PC-3 (cell line): ENCODE results near the gene MYH7. TPM values are rescaled to one million over a fixed set of nuclear protein-coding genes. Genes with fewer than 3 reads are reported as not detected.

Experiments used
- ATAC-seq: fragments of 200-7000 bp; cut with Tn5 transposase; 2 replicates; pipeline ENCODE4 v1.9.1; 2020; ENCODE audit warnings: mild to moderate bottlenecking, moderate library complexity
- BruUV-seq: library from RNA; stranded (reverse); fragments of 400-500 nt; replicated peaks from 2 replicates; lab custom pipeline; 2021; lab: Mats Ljungman, UMichigan
- CTCF ChIA-PET: fragments of 300-600 bp; sonication (Branson Sonifier 250); formaldehyde crosslinking; loops from one replicate; lab custom pipeline; 2022; ENCODE audit warnings: antibody characterized with exemption; lab: Charles Lee
- POLR2A ChIA-PET: fragments of 300-600 bp; sonication (Branson Sonifier 250); formaldehyde crosslinking; loops from one replicate; lab custom pipeline; 2022; ENCODE audit warnings: antibody characterized with exemption; ENCODE audit not compliant: unreplicated experiment; lab: Charles Lee
- DNase-seq: peaks from one replicate; pipeline ENCODE4 v3.0.0-alpha.2; 2015
- H2AFZ ChIP-seq: fragments of 300-600 bp; sonication (generic); 2 replicates; pipeline ENCODE4 v1.6.0; 2016; ENCODE audit warnings: antibody characterized with exemption, low read length
- H3F3A ChIP-seq: fragments of 300-600 bp; sonication (generic); one replicate; pipeline ENCODE4 v1.6.0; 2017; ENCODE audit warnings: antibody characterized with exemption, low read length, control low read depth, mild to moderate bottlenecking; ENCODE audit not compliant: unreplicated experiment
- H3K27ac ChIP-seq: fragments of 300-600 bp; sonication (generic); 2 replicates; pipeline ENCODE4 v1.5.1; 2016; ENCODE audit warnings: mild to moderate bottlenecking, low read length
- H3K27me3 ChIP-seq: fragments of 300-600 bp; sonication (generic); 2 replicates; pipeline ENCODE4 v1.6.1; 2016; ENCODE audit warnings: low read length, mixed read lengths
- H3K36me3 ChIP-seq: fragments of 300-600 bp; sonication (generic); 2 replicates; pipeline ENCODE4 v1.6.1; 2016; ENCODE audit warnings: low read depth, mixed run types, low read length, mixed read lengths
- H3K4me1 ChIP-seq: fragments of 300-600 bp; sonication (generic); 2 replicates; pipeline ENCODE4 v1.5.1; 2016; ENCODE audit warnings: low read length; ENCODE audit not compliant: insufficient read depth
- H3K4me2 ChIP-seq: fragments of 300-600 bp; sonication (generic); 2 replicates; pipeline ENCODE4 v1.6.0; 2016; ENCODE audit warnings: low read length
- H3K4me3 ChIP-seq: fragments of 300-600 bp; sonication (generic); 2 replicates; pipeline ENCODE4 v1.5.1; 2016; ENCODE audit warnings: mild to moderate bottlenecking, low read length, mixed read lengths
- H3K79me2 ChIP-seq: fragments of 300-600 bp; sonication (generic); 2 replicates; pipeline ENCODE4 v1.6.1; 2017; ENCODE audit warnings: low read length, mixed read lengths
- H3K9ac ChIP-seq: fragments of 300-600 bp; sonication (generic); 2 replicates; pipeline ENCODE4 v1.6.0; 2016; ENCODE audit warnings: mild to moderate bottlenecking, low read length
- H3K9me2 ChIP-seq: fragments of 300-600 bp; sonication (generic); replicated peaks from 2 replicates; pipeline ENCODE4 v1.6.1; 2016; ENCODE audit warnings: mixed run types, low read length, mixed read lengths
- H3K9me3 ChIP-seq: fragments of 300-600 bp; sonication (generic); 2 replicates; pipeline ENCODE4 v1.6.1; 2016; ENCODE audit warnings: low read length, mixed read lengths
- H4K20me1 ChIP-seq: fragments of 300-600 bp; sonication (generic); 2 replicates; pipeline ENCODE4 v1.6.1; 2016; ENCODE audit warnings: low read length, mixed read lengths
- CTCF ChIP-seq: fragments of 300-600 bp; sonication (generic); conservative IDR thresholded peaks from 2 replicates; pipeline ENCODE4 v1.5.1; 2017; ENCODE audit warnings: antibody characterized with exemption, low read depth, mild to moderate bottlenecking, low read length
- EZH2 ChIP-seq: fragments of 300-600 bp; sonication (generic); IDR thresholded peaks from one replicate; pipeline ENCODE4 v1.6.1; 2017; ENCODE audit warnings: antibody characterized with exemption, mild to moderate bottlenecking, low read length; ENCODE audit not compliant: unreplicated experiment
- EZH2phosphoT487 ChIP-seq: fragments of 300-600 bp; sonication (generic); IDR thresholded peaks from 2 replicates; pipeline ENCODE4 v1.6.1; 2018; ENCODE audit warnings: mild to moderate bottlenecking, antibody characterized with exemption, low read length, borderline replicate concordance
- intact Hi-C: fragments of 100-400 bp; cut with micrococcal nuclease; formaldehyde crosslinking; loops from 2 replicates; pipeline ENCODE4 v1.9.0; 2023
- total RNA-seq: library from RNA; depleted of rRNA; stranded (reverse); fragments of >200 nt; gene quantifications from 2 replicates; pipeline ENCODE4 v1.2.3, GENCODE V29; 2014

Gene MYH7
- total RNA-seq, 1 experiment from 2014 or later = not detected

GRCh38 chr14:23469906-23470403, 34.5 kb upstream of the MYH7 start:
- Histone ChIP-seq H3K4me1 (peaks cover 8% of the 10 kb centered on the region; the same call in 1 of the 2 replicates), H2AFZ (peak overlapping the region; percentile 72), H3F3A (no peaks in the 10 kb centered on the region), H3K27me3 (no peaks in the 10 kb centered on the region), H3K9me3 (no peaks in the 10 kb centered on the region), H3K4me2 (peak overlapping the region; percentile 81), H3K27ac (no peak overlapping the region; the same call in 1 of the 2 replicates), H3K4me3 (peak overlapping the region; percentile 89), H3K36me3 (peaks cover 26% of the 10 kb centered on the region), H4K20me1 (no peaks in the 10 kb centered on the region), H3K9ac (peak overlapping the region; percentile 89), H3K9me2 (no peaks in the 10 kb centered on the region), H3K79me2 (peaks cover 19% of the 10 kb centered on the region)
- no peak for TF ChIP-seq CTCF
- TF ChIP-seq EZH2phosphoT487 = no peak
- no peak for TF ChIP-seq EZH2
- BruUV-seq = TSS peak; percentile 74
- DNase-seq = no peak
- intact Hi-C loops = loop anchor here (1.0 to 5.0 kb wide), 2 partner anchors 149 to 163 kb away; partner anchors contain the start of genes BCL2L2 and PABPN1
- POLR2A ChIA-PET = interaction anchor here (0.6 kb wide), 1 partner anchor 588 kb away, joined by 3 read pairs; no protein-coding TSS in a partner anchor
- CTCF ChIA-PET = interaction anchor here (0.6 kb wide), 1 partner anchor 540 kb away, joined by 3 read pairs; no protein-coding TSS in a partner anchor
- peak; percentile 21 for ATAC-seq

- Histone ChIP-seq H3K4me2 (peak within 1 kb of the TSS; percentile 81), H3K27ac (no peak within 1 kb of the TSS; the same call in 1 of the 2 replicates), H3K4me1 (peaks cover 8% of the 10 kb centered on the region; the same call in 1 of the 2 replicates), H4K20me1 (no peaks in the 10 kb centered on the region), H3K4me3 (peak within 1 kb of the TSS; percentile 89), H3K79me2 (peaks cover 19% of the 10 kb centered on the region), H2AFZ (peak within 1 kb of the TSS; percentile 95), H3K27me3 (no peaks in the 10 kb centered on the region), H3K9ac (peak within 1 kb of the TSS; percentile 89), H3F3A (no peaks in the 10 kb centered on the region), H3K9me2 (no peaks in the 10 kb centered on the region), H3K36me3 (peaks cover 19% of the 10 kb centered on the region), H3K9me3 (no peaks in the 10 kb centered on the region)
- DNase-seq = peak; percentile 100
- BruUV-seq = no TSS peak
- TF ChIP-seq CTCF (peak; percentile 74), EZH2 (no peak), EZH2phosphoT487 (no peak)
- POLR2A ChIA-PET = interaction anchor here (0.6 kb wide), 1 partner anchor 589 kb away, joined by 3 read pairs; no protein-coding TSS in a partner anchor
- peak; percentile 96 for ATAC-seq
- CTCF ChIA-PET = interaction anchor here (0.6 kb wide), 1 partner anchor 540 kb away, joined by 3 read pairs; no protein-coding TSS in a partner anchor
- intact Hi-C loops = loop anchor here (1.0 to 5.0 kb wide), 2 partner anchors 148 to 162 kb away; partner anchors contain the start of genes BCL2L2 and PABPN1
Observed at GRCh38 chr14:23469127-23469905, 33.9 kb upstream of the MYH7 start, which contains the start of gene NGDN. Gene NGDN (plus strand): TSS chr14:23469703. CDS start chr14:23469716, 13 bp downstream.
